H54 (cell line): ENCODE data around the gene ALPI.

Experiments used
- DNase-seq: peaks from one replicate; pipeline ENCODE4 v3.0.0; 2011; ENCODE audit warnings: low spot score, mixed read lengths; ENCODE audit not compliant: insufficient read length
- FAIRE-seq: peaks from 3 replicates; lab custom pipeline; 2011; peaks lifted over from hg19 to GRCh38; lab: Jason Lieb, UNC
- POLR2A ChIP-seq: IDR thresholded peaks from 2 replicates; pipeline ENCODE4 v1.6.1; 2011; ENCODE audit warnings: low read depth, mild to moderate bottlenecking, low read length

ALPI gene

GRCh38 chr2:232458661-232459418, 2.9 kb downstream of the ALPI start:
- no peak for DNase-seq
- FAIRE-seq = no peak
- no peak for TF ChIP-seq POLR2A

GRCh38 chr2:232459419-232460035, 3.6 kb downstream of the ALPI start:
- DNase-seq = no peak
- no peak for FAIRE-seq
- no peak for TF ChIP-seq POLR2A

GRCh38 chr2:232460171-232460570, 4.2 kb downstream of the ALPI start:
- no peak for FAIRE-seq
- no peak for DNase-seq
- no peak for TF ChIP-seq POLR2A

GRCh38 chr2:232463701-232464543, 8.0 kb downstream of the ALPI start:
- no peak for DNase-seq
- no peak for TF ChIP-seq POLR2A
- no peak for FAIRE-seq

- TF ChIP-seq POLR2A = no peak
- DNase-seq (no peak), FAIRE-seq (no peak)
Observed at GRCh38 chr2:232464544-232464885, 8.6 kb downstream of the ALPI start.

GRCh38 chr2:232465061-232465460, 9.1 kb downstream of the ALPI start:
- TF ChIP-seq POLR2A = no peak
- no peak for DNase-seq
- no peak for FAIRE-seq

GRCh38 chr2:232466221-232466620, 10.3 kb downstream of the ALPI start:
- no peak for TF ChIP-seq POLR2A
- FAIRE-seq (no peak), DNase-seq (no peak)

- no peak for TF ChIP-seq POLR2A
- FAIRE-seq (no peak), DNase-seq (no peak)
Observed at GRCh38 chr2:232473467-232473890, 17.5 kb downstream of the ALPI start.

GRCh38 chr2:232476045-232476444, 20.1 kb downstream of the ALPI start:
- DNase-seq (no peak), FAIRE-seq (no peak)
- TF ChIP-seq POLR2A = no peak

GRCh38 chr2:232476791-232477190, 20.8 kb downstream of the ALPI start:
- no peak for FAIRE-seq
- no peak for DNase-seq
- no peak for TF ChIP-seq POLR2A

- no peak for FAIRE-seq
- DNase-seq = no peak
- no peak for TF ChIP-seq POLR2A
Observed at GRCh38 chr2:232477751-232478510, 22.0 kb downstream of the ALPI start.

GRCh38 chr2:232478571-232479340, 22.8 kb downstream of the ALPI start:
- DNase-seq (no peak), FAIRE-seq (no peak)
- TF ChIP-seq POLR2A = no peak
